Hematopoietic multipotent progenitor cell treated with erythropoietin and hydrocortisone succinate and interleukin-3 and kit ligand, for 8 days (in vitro differentiated cells): ENCODE measurements around the gene NFIC.
A peak's percentile ranks its signal among the peaks of the same experiment; 100 is the strongest.
"Not testable (repeated sequence)": the region's sequence is repeated elsewhere in the genome, so short reads cannot be mapped to it uniquely, and the experiment has no call there.

ENCODE experiments used
- DNase-seq: peaks from one replicate; pipeline ENCODE4 v3.0.0-alpha.2; 2015

The NFIC gene

DNA sequence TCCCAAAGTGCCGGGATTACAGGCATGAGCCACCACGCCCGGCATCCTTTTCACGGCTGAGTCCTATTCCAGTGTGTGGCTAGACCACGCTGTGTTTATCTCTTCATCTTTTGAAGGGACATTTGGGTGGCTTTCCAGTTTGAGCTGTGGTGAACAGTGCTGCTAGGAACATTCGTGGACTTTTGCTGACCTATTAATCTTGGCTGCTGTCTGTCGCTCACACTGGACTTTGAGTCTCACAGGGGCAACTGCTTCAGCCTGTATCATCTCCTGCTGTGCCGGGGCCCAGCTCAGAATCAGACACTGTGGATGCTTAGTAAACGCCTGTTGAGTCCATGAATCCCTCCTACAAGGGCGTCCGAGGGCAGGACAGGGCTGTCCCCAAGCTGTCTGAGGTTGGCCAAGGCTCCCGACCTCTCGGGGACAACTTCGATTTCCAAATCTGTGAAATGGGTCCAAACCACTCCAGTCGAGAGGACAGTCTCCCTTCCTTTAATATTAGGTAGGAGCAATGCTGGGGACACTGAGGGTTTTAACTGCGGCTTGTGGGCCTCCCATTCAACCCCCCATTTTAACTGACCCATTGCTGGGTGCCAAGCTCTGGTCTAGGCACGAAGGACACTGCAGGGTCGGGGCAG lies 65.5 kb downstream of the NFIC start:
- DNase-seq: no peak

DNA sequence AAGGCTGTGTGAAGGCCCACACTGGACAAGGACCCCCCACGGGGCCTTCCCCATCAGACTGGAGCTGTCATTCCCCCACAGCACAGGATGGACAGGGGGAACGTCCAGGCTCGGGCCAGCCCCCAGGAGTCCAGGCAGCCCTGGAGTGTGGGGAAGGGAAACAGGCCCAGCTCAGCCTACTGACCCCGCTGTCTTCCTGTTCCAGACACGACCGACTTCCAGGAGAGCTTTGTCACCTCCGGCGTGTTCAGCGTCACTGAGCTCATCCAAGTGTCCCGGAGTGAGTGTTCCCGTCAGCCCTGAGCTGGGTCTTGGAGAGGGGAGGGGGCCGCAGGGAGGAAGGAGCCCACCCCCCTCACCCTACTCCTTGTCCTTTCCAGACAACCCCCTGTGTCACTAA lies 66.9 kb downstream of the NFIC start:
- no peak for DNase-seq

- DNase-seq: no peak
Observed at GRCh38 chr19:3433805-3434540, 67.6 kb downstream of the NFIC start.

GRCh38 chr19:3434630-3435553 lies 68.5 kb downstream of the NFIC start:
- peak; percentile 94 for DNase-seq

- DNase-seq: peak; percentile 75
Observed at GRCh38 chr19:3440082-3440481, 73.7 kb downstream of the NFIC start.

DNA sequence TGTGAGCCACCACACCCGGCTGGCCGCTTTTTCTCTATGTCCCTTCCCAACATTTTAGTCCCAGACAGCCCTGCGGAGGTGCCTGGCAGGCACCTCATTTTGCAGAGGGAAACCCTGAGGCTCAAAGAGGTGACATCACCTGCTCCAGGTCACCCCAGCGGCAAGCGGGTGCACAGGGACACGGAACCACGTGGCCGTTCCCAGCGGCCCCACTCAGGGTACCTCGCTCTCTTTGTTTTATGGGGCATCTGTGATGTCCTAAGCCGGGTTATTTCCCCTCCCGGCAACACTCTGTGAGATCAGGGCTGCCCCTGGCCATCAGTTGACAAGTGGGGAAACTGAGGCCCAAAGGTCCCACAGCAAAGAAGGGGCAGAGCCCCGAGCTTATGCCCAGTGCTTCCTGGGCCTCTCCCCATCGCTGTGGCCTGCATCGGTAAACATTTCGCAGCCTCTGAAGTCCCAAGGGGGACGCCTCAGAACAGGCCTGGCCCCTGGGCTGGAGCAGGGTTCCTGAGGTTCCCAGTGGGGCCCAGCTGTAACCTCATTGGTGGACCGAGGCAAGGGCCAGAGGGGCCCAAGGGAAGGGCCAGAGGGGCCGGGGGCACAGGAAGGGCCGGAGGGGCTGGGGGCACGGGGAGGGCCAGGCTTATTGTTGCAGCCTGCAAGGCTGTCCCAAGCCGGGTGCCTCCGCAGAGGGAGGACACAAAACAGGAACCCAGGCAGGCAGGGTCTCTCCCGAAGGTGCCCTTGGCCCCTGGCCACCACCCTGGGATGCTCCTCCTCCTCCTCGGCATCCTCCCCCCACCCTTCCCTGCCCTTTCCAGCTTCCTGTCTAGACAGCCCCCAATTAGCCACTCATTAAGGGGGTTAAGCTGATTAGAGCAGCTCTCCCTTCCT lies 75.0 kb downstream of the NFIC start:
- no peak for DNase-seq

- no peak for DNase-seq
Observed at GRCh38 chr19:3441986-3442329, 75.6 kb downstream of the NFIC start.

DNA sequence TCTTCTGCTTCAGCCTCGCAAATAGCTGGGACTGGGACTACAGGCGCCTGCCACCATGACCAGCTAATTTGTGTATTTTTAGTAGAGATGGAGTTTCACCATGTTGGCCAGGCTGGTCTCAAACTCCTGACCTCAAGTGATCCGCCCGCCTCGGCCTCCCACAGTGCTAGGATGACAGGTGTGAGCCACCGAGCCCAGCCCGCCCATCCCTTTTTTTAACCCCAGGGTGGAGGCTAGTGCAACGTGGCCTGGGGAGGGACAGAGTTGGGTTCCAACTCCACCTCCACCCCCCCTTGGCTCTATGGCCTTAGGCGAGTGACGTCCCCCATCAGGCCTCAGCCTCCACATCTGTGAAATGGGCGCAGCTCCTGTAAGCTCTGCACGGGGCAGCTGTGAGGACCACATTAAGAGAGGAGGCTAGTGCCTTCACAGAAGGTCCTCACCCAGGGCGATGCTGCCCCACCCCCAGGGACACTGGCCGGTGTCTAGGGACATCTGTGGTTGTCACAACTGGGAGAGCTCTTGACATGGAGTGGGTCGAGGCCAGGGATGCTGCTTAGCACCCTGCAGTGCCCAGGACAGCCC lies 76.2 kb downstream of the NFIC start:
- DNase-seq: no peak

DNA sequence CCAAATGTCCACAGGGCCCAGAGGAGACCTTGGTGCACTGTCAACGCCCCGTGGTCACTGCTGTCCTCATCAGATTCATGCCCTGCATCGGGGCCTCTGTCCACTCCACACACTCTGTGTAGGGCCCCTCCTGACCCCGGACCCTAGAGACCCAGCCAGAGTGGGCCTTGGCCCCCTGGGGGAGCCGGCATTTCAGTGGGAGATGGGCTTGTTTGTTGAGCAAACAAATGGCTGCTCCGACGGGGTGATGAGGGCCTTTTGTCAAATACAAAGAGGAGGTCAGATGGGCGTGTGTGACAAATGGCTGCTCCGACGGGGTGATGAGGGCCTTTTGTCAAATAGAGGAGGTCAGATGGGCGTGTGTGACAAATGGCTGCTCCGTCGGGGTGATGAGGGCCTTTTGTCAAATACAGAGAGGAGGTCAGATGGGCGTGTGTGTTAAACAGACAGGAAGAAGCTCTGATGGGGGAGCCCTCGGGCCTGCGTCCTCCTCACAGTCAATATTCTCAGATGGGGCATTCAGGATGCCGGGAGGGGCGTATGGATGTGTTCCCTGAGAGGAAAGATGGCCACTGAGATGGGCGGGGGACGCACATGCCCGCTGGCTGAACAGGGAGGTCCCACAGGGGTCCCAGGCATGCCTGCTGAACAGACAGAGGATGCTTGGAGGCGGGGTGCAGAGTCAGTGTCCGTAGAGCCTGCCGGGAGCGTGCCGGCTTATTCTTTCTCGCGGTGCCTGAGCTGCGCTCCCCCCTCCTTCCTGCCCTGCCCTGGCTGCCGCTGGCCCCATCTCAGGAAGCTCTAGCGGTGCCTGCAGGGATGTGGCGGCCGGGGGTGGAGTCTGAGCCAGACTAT lies 77.7 kb downstream of the NFIC start:
- DNase-seq: no peak

- DNase-seq: no peak
Observed at GRCh38 chr19:3444695-3445234, 78.4 kb downstream of the NFIC start.

DNA sequence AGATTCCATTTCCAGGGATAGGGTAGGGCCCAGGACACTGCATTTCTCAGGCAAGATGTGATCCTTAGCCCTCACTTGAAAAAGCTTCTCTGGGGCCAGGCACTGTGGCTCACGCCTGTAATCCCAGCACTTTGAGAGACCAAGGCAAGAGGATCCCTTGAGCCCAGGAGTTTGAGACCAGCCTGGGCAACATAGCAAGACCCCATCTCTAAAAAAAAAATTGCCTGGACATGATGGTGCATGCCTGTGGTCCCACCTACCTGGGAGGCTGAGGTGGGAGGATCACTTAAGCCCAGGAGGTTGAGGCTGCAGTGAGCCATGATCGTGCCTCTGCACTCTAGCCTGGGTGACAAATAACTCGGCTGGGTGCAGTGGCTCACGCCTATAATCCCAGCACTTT lies 80.3 kb downstream of the NFIC start:
- DNase-seq: not testable (repeated sequence)

GRCh38 chr19:3448616-3449334 lies 82.4 kb downstream of the NFIC start:
- no peak for DNase-seq

DNA sequence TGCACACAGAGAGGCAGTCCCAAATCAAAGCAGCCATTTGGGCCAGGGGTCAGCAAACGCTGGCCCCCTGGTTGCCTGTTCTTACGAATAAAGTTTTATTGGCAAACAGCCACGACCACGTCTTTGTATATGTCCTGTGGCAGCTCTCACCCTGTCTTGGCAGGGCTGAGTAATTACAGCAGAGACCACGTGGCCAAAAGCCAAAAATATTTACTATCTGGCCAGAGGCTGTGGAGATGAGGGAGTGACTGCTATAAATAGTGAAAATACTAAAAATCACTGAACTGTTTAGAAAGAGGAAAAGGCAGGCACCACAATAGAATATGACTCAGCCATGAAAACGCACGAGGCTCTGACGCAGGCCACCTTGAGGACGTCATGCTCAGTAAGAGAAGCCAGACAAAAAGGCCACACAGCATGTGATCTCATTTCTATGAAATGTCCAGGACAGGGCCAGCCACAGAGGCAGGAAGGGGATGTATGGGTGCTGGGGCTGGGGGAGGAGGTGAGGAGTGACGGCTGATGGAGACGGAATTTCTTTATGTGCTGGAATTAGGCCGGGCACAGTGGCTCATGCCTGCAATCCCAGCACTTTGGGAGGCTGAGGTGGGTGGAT lies 84.5 kb downstream of the NFIC start:
- DNase-seq: peak; percentile 70

GRCh38 chr19:3451451-3451866 lies 85.1 kb downstream of the NFIC start:
- DNase-seq: no peak

DNA sequence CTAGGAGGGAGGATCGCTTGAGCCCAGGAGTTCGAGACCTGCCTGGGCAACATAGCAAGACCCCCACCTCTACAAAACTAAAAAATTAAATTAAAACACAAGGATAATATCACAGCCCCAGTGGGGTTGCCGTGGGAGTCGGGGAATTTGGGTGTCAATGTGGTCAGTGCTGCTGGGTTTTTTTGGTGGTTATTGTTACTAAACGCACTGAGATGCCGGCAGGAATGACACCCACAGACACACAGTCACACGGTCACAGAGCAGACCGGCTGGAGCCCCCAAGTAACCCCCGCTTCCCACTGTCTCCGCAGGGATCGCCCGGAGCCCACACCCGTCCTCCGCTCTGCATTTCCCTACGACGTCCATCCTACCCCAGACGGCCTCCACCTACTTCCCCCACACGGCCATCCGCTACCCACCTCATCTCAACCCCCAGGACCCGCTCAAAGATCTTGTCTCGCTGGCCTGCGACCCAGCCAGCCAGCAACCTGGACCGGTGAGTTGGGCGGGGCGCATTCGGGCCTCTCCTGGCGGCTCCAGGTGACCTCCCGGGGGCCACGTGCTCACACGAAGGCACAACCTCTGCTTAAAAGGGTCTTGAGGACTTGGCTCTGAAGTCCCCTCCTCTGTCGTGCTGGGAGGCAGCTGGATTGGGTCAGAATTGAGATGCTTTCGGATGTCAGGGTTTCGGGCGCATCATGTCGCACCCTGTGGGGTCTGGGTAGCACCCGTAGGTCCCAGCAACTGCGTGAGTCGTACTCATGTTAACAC lies 86.0 kb downstream of the NFIC start:
- no peak for DNase-seq

DNA sequence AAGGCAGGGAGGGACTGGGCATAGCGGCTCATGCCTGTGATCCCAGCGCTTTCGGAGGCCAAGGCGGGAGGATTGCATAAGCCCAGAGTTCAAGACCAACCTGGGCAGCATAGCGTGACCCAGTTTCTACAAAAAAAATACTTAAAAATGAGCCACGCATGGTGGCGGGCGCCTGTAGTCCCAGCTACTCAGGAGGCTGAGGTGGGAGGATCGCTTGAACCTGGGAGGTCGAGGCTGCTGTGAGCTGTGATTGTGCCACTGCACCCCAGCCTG lies 86.5 kb downstream of the NFIC start:
- not testable (repeated sequence) for DNase-seq

GRCh38 chr19:3453840-3454239 lies 87.5 kb downstream of the NFIC start:
- DNase-seq: no peak

DNA sequence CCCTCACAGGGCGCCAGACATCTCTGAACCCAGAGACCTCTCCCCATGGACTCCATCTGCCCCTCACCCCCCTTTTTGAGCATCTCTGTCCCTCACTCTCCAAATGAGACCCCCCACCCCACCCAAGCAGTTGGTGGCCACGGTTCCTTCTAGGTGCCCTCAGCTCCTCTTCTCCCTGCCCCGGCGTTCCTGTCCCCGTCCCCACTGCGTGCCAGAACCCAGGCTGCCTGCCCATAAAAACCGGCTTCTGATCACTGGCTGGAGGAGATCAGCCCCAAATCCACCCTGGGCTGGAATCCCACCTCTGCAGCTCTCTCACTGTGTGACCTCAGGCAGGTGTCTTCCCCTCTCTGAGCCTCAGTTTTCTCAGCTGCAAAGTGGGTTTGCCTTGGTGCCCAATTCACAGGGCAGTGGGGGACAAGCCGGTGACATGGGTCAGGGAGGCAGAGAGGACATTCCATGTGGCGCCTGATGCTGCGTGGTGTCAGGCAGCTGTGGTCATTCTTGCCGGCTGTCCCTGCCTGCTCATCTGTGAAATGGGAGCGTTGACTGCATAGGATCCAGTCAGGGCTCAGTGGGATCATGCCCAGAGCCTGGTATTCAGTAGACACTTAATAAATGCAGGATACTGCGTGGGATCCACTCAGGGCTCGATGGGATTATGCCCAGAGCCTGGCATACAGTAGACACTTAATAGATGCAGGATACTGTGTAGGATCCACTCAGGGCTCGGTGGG lies 88.4 kb downstream of the NFIC start:
- no peak for DNase-seq
